ENCODE data around the gene RGMB.

RGMB gene

GRCh38 chr5:98771382-98772109 lies 1.9 kb upstream of the RGMB start:
- H3K4me3 ChIP-seq (ENCODE audit: low read depth, low read length) = peak overlapping the region; percentile 86
- DNase-seq (ENCODE audit: low read depth, low spot score) = peak; percentile 71
- ChIA-PET POLR2A (interaction anchor here (1.0 to 4.0 kb wide), 8 partner anchors 282 to 662 kb away, joined by 3 to 30 read pairs (median 6); no protein-coding TSS in a partner anchor), CTCF (interaction anchor here (0.6 to 7.8 kb wide), 34 partner anchors 10 to 1590 kb away, joined by 3 to 80 read pairs (median 4); partner anchors contain the start of gene RIOK2)
- TF ChIP-seq CTCF (IDR thresholded peaks at IDR 0.05; ENCODE audit: insufficient read depth, low read length, missing control alignments) = peak; percentile 78

- ChIA-PET POLR2A (interaction anchor here (0.7 to 2.0 kb wide), 6 partner anchors 9 to 663 kb away, joined by 3 to 8 read pairs (median 3); no protein-coding TSS in a partner anchor), CTCF (interaction anchor here (0.9 to 7.8 kb wide), 21 partner anchors 9 to 1541 kb away, joined by 3 to 80 read pairs (median 7); no protein-coding TSS in a partner anchor)
- TF ChIP-seq CTCF (IDR thresholded peaks at IDR 0.05; ENCODE audit: insufficient read depth, low read length, missing control alignments) = no peak
- H3K4me3 ChIP-seq (ENCODE audit: low read depth, low read length) = peak overlapping the region; percentile 86
- DNase-seq (ENCODE audit: low read depth, low spot score) = no peak
These were observed 849 bp upstream of the RGMB start for GRCh38 chr5:98772415-98773213.

GRCh38 chr5:98773214-98773463 lies 324 bp upstream of the RGMB start:
- ChIA-PET POLR2A (interaction anchor here (0.7 to 2.0 kb wide), 5 partner anchors 10 to 664 kb away, joined by 3 to 8 read pairs (median 3); no protein-coding TSS in a partner anchor), CTCF (interaction anchor here (1.1 to 7.8 kb wide), 8 partner anchors 8 to 1475 kb away, joined by 4 to 63 read pairs (median 24); no protein-coding TSS in a partner anchor)
- DNase-seq (ENCODE audit: low read depth, low spot score) = no peak
- H3K4me3 ChIP-seq (ENCODE audit: low read depth, low read length) = peak overlapping the region; percentile 86
- TF ChIP-seq CTCF (IDR thresholded peaks at IDR 0.05; ENCODE audit: insufficient read depth, low read length, missing control alignments) = no peak

- POLR2A ChIA-PET = interaction anchor here (1.6 to 2.0 kb wide), 2 partner anchors 155 to 359 kb away, joined by 3 to 7 read pairs; no protein-coding TSS in a partner anchor
- CTCF ChIA-PET = interaction anchor here (0.8 to 6.9 kb wide), 2 partner anchors 7 to 11 kb away, joined by 3 to 42 read pairs; no protein-coding TSS in a partner anchor
- no peak for DNase-seq (ENCODE audit: low read depth, low spot score)
- peak overlapping the region; percentile 82 for H3K4me3 ChIP-seq (ENCODE audit: low read depth, low read length)
- no peak for TF ChIP-seq CTCF (IDR thresholded peaks at IDR 0.05; ENCODE audit: insufficient read depth, low read length, missing control alignments)
These were observed 950 bp downstream of the RGMB start for GRCh38 chr5:98774192-98775033.

- DNase-seq (ENCODE audit: low read depth, low spot score) = no peak
- ChIA-PET CTCF (interaction anchor here (0.6 to 0.8 kb wide), 2 partner anchors 10 to 20 kb away, joined by 3 read pairs; no protein-coding TSS in a partner anchor), POLR2A (interaction anchor here (1.0 to 1.6 kb wide), 2 partner anchors 10 to 665 kb away, joined by 5 to 6 read pairs; no protein-coding TSS in a partner anchor)
- H3K4me3 ChIP-seq (ENCODE audit: low read depth, low read length) = peak overlapping the region; percentile 82
- TF ChIP-seq CTCF (IDR thresholded peaks at IDR 0.05; ENCODE audit: insufficient read depth, low read length, missing control alignments) = no peak
These were observed 2.0 kb downstream of the RGMB start for GRCh38 chr5:98775246-98776065.
